ENCODE results near the gene ASTN2. TPM values are rescaled to one million over a fixed set of nuclear protein-coding genes. Genes with fewer than 3 reads are reported as not detected.

ASTN2 gene
- total and polyA plus RNA-seq, 10 of the 15 experiments (the other 5 are each of a cell fraction or from before 2014, with no cell fraction given) = 1.4 to 15.7 (median 7.0) TPM

DNA sequence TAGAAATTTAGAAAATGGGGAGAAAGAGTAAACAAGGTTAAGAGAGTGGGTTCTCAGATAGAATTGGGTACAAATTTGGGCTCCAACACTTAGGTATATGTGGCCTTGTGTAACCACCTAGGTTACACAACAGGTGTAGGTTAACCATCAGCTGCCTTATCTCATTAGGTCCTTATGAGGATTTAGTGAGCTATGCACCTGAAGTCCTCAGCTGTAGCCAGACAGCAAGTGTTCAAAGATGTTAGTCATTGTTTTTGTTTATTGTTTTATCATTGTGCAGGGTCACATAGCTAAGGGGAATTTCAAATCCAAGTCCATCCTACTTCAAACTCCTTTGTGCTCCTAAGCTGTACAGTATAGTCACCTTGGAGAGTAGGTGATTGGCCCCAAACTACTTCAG lies 728.7 kb downstream of the ASTN2 start (continued):
- TF ChIP-seq, protein P1, sequence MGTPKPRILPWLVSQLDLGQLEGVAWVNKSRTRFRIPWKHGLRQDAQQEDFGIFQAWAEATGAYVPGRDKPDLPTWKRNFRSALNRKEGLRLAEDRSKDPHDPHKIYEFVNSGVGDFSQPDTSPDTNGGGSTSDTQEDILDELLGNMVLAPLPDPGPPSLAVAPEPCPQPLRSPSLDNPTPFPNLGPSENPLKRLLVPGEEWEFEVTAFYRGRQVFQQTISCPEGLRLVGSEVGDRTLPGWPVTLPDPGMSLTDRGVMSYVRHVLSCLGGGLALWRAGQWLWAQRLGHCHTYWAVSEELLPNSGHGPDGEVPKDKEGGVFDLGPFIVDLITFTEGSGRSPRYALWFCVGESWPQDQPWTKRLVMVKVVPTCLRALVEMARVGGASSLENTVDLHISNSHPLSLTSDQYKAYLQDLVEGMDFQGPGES (IDR thresholded peaks at IDR 0.05) = no peak
- TF ChIP-seq SPI1 (IDR thresholded peaks at IDR 0.05; ENCODE audit: borderline replicate concordance, insufficient read depth, low read depth, low read length) (no peak), TCF12 (IDR thresholded peaks at IDR 0.05; ENCODE audit: low read depth, low read length) (no peak), NFYA (IDR thresholded peaks at IDR 0.05; ENCODE audit: borderline replicate concordance, low read depth, low read length) (no peak)

DNA sequence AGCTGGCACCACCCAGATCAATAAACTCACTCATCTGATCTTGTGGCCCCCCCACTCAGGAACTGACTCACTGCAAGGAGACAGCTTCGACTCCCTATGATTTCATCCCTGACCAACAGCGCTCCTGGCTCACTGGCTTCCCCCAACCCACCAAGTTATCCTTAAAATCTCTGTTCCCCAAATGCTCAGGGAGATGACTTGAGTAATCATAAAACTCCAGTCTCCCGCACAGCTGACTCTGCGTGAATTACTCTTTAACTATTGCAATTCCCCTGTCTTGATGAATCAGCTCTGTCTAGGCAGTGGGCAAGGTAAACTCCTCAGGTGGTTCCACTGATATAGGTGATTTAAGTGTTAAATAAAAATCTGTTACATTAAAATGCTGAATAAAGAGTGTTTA lies 729.7 kb downstream of the ASTN2 start:
- Histone ChIP-seq H4K20me1 (ENCODE audit: control insufficient read depth, insufficient read depth) (no peaks in the 10 kb centered on the region), H3K9ac (ENCODE audit: control insufficient read depth, insufficient read depth, low read length) (no peak overlapping the region), H3K4me3 (no peak overlapping the region), H3K4me2 (ENCODE audit: control insufficient read depth, insufficient read depth) (no peak overlapping the region), H3K27me3 (replicated peaks in 1 of 2; ENCODE audit: control insufficient read depth in 2 of 2, insufficient read depth in 2 of 2, low read length in 1 of 2) (no peaks in the 10 kb centered on the region), H3K4me1 (ENCODE audit: control insufficient read depth, insufficient read depth, low read length) (no peaks in the 10 kb centered on the region; the same call in 1 of the 2 replicates), H2AFZ (ENCODE audit: control insufficient read depth, low read depth, low read length) (no peak overlapping the region), H3K27ac (ENCODE audit: control insufficient read depth, insufficient read depth) (no peak overlapping the region), H3K79me2 (ENCODE audit: control insufficient read depth, insufficient read depth, low read length) (peaks cover 34% of the 10 kb centered on the region), H3K9me3 (replicated peaks; ENCODE audit: control insufficient read depth, insufficient read depth, low read length) (no peaks in the 10 kb centered on the region), H3K36me3 (ENCODE audit: control insufficient read depth in 2 of 2, insufficient read depth in 2 of 2, low read length in 1 of 2) (no peaks in the 10 kb centered on the region)
- RAD21 ChIA-PET (ENCODE audit: unreplicated experiment) = no interaction called here
- intact Hi-C loops (cut with micrococcal nuclease; ENCODE audit: unreplicated experiment) (no loop called here), in situ Hi-C loops (cut with MboI) (no loop called here)
- no peak for DNase-seq (ENCODE audit: low read depth, low spot score)
- FAIRE-seq = no peak
- ATAC-seq = no peak
- TF ChIP-seq SRF (IDR thresholded peaks at IDR 0.05; ENCODE audit: low read depth in 2 of 2, low read length in 2 of 2) = no peak
- TF ChIP-seq CHD2 (IDR thresholded peaks at IDR 0.05; ENCODE audit: borderline replicate concordance, low read depth, low read length) = no peak
- TF ChIP-seq, protein P2, sequence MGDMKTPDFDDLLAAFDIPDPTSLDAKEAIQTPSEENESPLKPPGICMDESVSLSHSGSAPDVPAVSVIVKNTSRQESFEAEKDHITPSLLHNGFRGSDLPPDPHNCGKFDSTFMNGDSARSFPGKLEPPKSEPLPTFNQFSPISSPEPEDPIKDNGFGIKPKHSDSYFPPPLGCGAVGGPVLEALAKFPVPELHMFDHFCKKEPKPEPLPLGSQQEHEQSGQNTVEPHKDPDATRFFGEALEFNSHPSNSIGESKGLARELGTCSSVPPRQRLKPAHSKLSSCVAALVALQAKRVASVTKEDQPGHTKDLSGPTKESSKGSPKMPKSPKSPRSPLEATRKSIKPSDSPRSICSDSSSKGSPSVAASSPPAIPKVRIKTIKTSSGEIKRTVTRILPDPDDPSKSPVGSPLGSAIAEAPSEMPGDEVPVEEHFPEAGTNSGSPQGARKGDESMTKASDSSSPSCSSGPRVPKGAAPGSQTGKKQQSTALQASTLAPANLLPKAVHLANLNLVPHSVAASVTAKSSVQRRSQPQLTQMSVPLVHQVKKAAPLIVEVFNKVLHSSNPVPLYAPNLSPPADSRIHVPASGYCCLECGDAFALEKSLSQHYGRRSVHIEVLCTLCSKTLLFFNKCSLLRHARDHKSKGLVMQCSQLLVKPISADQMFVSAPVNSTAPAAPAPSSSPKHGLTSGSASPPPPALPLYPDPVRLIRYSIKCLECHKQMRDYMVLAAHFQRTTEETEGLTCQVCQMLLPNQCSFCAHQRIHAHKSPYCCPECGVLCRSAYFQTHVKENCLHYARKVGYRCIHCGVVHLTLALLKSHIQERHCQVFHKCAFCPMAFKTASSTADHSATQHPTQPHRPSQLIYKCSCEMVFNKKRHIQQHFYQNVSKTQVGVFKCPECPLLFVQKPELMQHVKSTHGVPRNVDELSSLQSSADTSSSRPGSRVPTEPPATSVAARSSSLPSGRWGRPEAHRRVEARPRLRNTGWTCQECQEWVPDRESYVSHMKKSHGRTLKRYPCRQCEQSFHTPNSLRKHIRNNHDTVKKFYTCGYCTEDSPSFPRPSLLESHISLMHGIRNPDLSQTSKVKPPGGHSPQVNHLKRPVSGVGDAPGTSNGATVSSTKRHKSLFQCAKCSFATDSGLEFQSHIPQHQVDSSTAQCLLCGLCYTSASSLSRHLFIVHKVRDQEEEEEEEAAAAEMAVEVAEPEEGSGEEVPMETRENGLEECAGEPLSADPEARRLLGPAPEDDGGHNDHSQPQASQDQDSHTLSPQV (IDR thresholded peaks at IDR 0.05) = no peak
- no peak for TF ChIP-seq DPF2 (IDR thresholded peaks at IDR 0.05)
- no peak for TF ChIP-seq ZZZ3 (IDR thresholded peaks at IDR 0.05; ENCODE audit: control insufficient read depth, insufficient read length, low read depth)
- POLR2A ChIA-PET = no interaction called here
- WGBS (ENCODE audit: insufficient coverage, insufficient replicate concordance, low lambda C conversion rate, missing lambda C conversion rate) = 99% methylated on average over 4 of the region's 4 CpGs
- no TSS peak for BruUV-seq (replicated peaks)
- CTCF ChIA-PET = interaction anchor here (1.4 to 1.6 kb wide), 3 partner anchors 21 to 51 kb away, joined by 3 to 5 read pairs (median 5); no protein-coding TSS in a partner anchor
- SMC1A ChIA-PET (ENCODE audit: uncharacterized antibody, unreplicated experiment) = interaction anchor here (0.5 to 1.7 kb wide), 3 partner anchors 23 to 129 kb away, joined by 3 to 6 read pairs (median 4); no protein-coding TSS in a partner anchor
